ENCODE measurements around the gene CACNA2D2. TPM values are rescaled to one million over a fixed set of nuclear protein-coding genes. Genes with fewer than 3 reads are reported as not detected.

The CACNA2D2 gene
- total RNA-seq, 1 experiment from 2014 or later: not detected

DNA sequence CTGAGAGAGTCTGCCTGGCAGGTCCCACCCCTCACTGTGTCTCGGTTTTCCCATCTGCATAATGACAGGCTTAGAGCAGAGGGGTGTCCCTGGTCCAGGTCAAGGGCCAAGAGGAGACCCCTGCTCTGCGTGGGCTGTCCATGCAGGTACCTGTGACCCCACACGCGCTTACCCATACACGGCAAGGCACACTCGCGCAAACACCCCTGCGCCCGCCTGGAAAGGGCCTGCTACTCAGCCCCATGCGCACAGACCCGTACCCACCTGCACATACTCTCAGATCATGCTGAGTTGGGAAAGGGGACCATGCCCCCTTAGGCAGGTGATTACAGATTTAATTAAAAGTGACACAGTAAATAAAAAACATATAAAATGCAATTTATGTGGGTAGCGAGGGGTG lies 120.7 kb downstream of the CACNA2D2 start:
- Histone ChIP-seq H3F3A (ENCODE audit: insufficient read depth, low read depth) (no peaks in the 10 kb centered on the region), H3K9me3 (ENCODE audit: insufficient read depth, low read depth) (no peaks in the 10 kb centered on the region), H2AFZ (no peak overlapping the region), H3K4me2 (no peak overlapping the region), H3K27me3 (ENCODE audit: insufficient read depth, low read depth) (no peaks in the 10 kb centered on the region), H3K4me3 (no peak overlapping the region), H3K27ac (no peak overlapping the region), H3K79me2 (ENCODE audit: low read depth) (no peaks in the 10 kb centered on the region), H3K36me3 (ENCODE audit: low read depth) (no peaks in the 10 kb centered on the region), H3K4me1 (replicated peaks; ENCODE audit: insufficient read depth) (no peaks in the 10 kb centered on the region), H4K20me1 (ENCODE audit: insufficient read depth) (no peaks in the 10 kb centered on the region; the same call in 1 of the 2 replicates), H3K9me2 (ENCODE audit: insufficient read depth) (no peaks in the 10 kb centered on the region)
- DNase-seq: no peak
- CTCF ChIA-PET: no interaction called here
- BruUV-seq (replicated peaks): no TSS peak
- intact Hi-C loops (cut with micrococcal nuclease; ENCODE audit: unreplicated experiment): no loop called here
- POLR2A ChIA-PET (ENCODE audit: unreplicated experiment): no interaction called here
- TF ChIP-seq EZH2 (IDR thresholded peaks at IDR 0.05; ENCODE audit: low read depth): no peak
- TF ChIP-seq, protein P1, sequence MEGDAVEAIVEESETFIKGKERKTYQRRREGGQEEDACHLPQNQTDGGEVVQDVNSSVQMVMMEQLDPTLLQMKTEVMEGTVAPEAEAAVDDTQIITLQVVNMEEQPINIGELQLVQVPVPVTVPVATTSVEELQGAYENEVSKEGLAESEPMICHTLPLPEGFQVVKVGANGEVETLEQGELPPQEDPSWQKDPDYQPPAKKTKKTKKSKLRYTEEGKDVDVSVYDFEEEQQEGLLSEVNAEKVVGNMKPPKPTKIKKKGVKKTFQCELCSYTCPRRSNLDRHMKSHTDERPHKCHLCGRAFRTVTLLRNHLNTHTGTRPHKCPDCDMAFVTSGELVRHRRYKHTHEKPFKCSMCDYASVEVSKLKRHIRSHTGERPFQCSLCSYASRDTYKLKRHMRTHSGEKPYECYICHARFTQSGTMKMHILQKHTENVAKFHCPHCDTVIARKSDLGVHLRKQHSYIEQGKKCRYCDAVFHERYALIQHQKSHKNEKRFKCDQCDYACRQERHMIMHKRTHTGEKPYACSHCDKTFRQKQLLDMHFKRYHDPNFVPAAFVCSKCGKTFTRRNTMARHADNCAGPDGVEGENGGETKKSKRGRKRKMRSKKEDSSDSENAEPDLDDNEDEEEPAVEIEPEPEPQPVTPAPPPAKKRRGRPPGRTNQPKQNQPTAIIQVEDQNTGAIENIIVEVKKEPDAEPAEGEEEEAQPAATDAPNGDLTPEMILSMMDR (conservative IDR thresholded peaks at IDR 0.05): no peak

DNA sequence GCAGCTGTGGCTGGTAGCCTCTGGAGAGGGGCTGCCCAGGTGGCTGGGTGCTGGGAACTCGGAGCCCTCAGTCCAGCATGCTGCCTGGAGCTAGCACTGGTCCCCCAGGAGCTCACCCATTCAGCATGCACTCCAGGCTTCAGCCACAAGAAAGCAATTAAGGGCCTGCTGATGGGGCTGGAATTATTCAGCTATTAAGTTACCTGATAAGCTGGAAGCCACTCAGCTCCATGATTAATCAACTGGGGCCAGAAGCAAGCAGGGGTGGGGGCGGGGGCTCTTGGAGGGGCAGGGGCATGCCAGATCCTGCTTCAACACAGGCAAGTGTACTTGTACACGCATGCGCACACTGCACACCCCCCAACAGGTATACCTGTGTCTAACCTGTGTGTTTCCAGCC lies 122.1 kb downstream of the CACNA2D2 start:
- ChIA-PET POLR2A (ENCODE audit: unreplicated experiment) (interaction anchor here (0.7 kb wide), 1 partner anchor 40 kb away, joined by 4 read pairs; the partner anchor contains the start of gene RASSF1), CTCF (interaction anchor here (0.6 kb wide), 2 partner anchors 11 to 154 kb away, joined by 4 read pairs; no protein-coding TSS in a partner anchor)
- no TSS peak for BruUV-seq (replicated peaks)
- Histone ChIP-seq H3K4me1 (replicated peaks; ENCODE audit: insufficient read depth) (no peaks in the 10 kb centered on the region), H3F3A (ENCODE audit: insufficient read depth, low read depth) (no peaks in the 10 kb centered on the region), H3K36me3 (ENCODE audit: low read depth) (no peaks in the 10 kb centered on the region), H2AFZ (no peak overlapping the region), H3K9me3 (ENCODE audit: insufficient read depth, low read depth) (no peaks in the 10 kb centered on the region), H3K9me2 (ENCODE audit: insufficient read depth) (no peaks in the 10 kb centered on the region), H3K79me2 (ENCODE audit: low read depth) (no peaks in the 10 kb centered on the region), H3K27ac (no peak overlapping the region), H4K20me1 (ENCODE audit: insufficient read depth) (no peaks in the 10 kb centered on the region; the same call in 1 of the 2 replicates), H3K4me2 (no peak overlapping the region), H3K27me3 (ENCODE audit: insufficient read depth, low read depth) (no peaks in the 10 kb centered on the region), H3K4me3 (no peak overlapping the region)
- DNase-seq: no peak
- intact Hi-C loops (cut with micrococcal nuclease; ENCODE audit: unreplicated experiment): no loop called here
- TF ChIP-seq, protein P1 (conservative IDR thresholded peaks at IDR 0.05): no peak
- TF ChIP-seq EZH2 (IDR thresholded peaks at IDR 0.05; ENCODE audit: low read depth): no peak

DNA sequence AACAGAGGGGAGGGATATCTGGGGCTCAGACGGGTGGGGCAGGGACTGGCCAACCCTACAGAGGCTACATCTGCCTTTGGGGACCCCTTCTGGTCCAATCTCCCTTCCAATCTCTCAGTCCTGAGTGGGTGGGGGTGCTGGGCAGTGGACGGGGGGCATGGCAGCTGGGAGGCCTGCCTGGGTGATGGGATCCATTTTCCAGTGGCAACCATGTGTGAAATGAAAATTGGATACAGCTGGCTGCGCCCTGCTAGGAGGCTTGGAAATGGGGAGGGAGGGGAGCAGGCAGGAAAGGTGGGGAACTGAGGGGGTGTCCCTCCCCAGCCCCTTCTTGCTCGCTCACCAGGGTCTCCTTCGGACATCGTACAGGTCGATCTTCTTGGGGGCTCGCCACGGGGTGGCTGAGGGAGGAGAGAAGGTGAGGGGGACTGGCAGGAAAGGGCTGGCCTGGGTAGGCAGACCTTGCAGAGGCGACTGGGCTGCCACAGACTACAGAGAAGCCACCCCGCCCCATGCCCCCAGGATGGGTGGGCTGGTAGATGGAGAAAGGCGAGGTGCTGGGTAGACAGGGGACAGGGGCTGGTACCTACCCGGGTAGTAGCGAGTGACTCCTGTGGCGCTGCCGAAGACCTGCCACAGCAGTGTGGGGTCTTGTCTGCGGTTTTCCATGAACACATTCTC lies 122.9 kb downstream of the CACNA2D2 start:
- ChIA-PET CTCF (no interaction called here), POLR2A (ENCODE audit: unreplicated experiment) (interaction anchor here (0.6 kb wide), 1 partner anchor 22 kb away, joined by 3 read pairs; no protein-coding TSS in a partner anchor)
- no peaks in the 10 kb centered on the region for H3K79me2 ChIP-seq (ENCODE audit: low read depth)
- H2AFZ ChIP-seq: no peak overlapping the region
- H3K9me2 ChIP-seq (ENCODE audit: insufficient read depth): no peaks in the 10 kb centered on the region
- no peaks in the 10 kb centered on the region for H3K4me1 ChIP-seq (replicated peaks; ENCODE audit: insufficient read depth)
- no peak overlapping the region for H3K4me2 ChIP-seq
- BruUV-seq (replicated peaks): no TSS peak
- H4K20me1 ChIP-seq (ENCODE audit: insufficient read depth): no peaks in the 10 kb centered on the region; the same call in 1 of the 2 replicates
- peaks cover 3% of the 10 kb centered on the region; the same call in 1 of the 2 replicates for H3K27me3 ChIP-seq (ENCODE audit: insufficient read depth, low read depth)
- no peaks in the 10 kb centered on the region for H3F3A ChIP-seq (ENCODE audit: insufficient read depth, low read depth)
- H3K9me3 ChIP-seq (ENCODE audit: insufficient read depth, low read depth): no peaks in the 10 kb centered on the region
- no peaks in the 10 kb centered on the region for H3K36me3 ChIP-seq (ENCODE audit: low read depth)
- H3K27ac ChIP-seq: no peak overlapping the region
- no peak for DNase-seq
- intact Hi-C loops (cut with micrococcal nuclease; ENCODE audit: unreplicated experiment): no loop called here
- H3K4me3 ChIP-seq: no peak overlapping the region
- TF ChIP-seq, protein P1 (conservative IDR thresholded peaks at IDR 0.05): no peak
- TF ChIP-seq EZH2 (IDR thresholded peaks at IDR 0.05; ENCODE audit: low read depth): no peak

All from PC-9 (cell line).